ENCODE results near the gene PAX2. TPM values are rescaled to one million over a fixed set of nuclear protein-coding genes. Genes with fewer than 3 reads are reported as not detected.

The PAX2 gene
- total and polyA plus RNA-seq, 2 of the 13 experiments (the other 11 are each of a cell fraction or from before 2014, with no cell fraction given), result not detected

DNA sequence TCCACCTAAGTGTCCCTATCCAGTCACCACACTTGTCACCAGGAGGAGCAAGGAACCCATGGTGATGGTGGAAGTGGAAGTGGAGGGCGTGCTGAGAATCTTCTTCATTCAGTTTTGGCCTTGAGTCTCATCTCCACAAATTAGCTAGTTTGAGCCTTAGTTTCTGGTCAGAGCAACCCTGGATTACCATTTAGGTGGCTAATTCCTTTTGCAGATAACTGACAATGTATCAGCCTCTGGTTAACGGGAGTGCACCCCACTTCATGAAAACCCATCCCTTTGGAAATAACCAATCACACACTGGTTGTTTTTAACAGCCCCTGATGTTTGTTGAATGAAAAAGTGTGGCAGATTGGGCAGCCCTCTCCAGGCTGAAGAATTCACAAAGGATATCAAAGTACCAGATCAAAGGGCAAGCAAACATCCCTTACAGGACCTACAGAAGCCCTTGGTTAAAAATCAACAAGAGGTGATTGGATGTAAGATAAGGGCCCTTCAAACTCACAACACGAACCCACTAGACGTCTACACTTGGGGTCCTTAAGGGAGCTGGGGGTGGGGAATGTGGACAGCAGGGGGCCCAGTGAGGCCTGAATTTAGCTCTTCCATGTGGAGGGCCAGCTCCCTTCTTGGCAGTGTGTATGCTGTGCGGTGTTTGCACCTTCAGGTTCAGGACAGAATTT is 130.2 kb downstream of the PAX2 start (continued):
- TF ChIP-seq, protein P1, sequence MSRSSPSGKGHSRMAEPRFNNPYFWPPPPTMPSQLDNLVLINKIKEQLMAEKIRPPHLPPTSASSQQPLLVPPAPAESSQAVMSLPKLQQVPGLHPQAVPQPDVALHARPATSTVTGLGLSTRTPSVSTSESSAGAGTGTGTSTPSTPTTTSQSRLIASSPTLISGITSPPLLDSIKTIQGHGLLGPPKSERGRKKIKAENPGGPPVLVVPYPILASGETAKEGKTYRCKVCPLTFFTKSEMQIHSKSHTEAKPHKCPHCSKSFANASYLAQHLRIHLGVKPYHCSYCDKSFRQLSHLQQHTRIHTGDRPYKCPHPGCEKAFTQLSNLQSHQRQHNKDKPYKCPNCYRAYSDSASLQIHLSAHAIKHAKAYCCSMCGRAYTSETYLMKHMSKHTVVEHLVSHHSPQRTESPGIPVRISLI (CRISPR knock-in tag; IDR thresholded peaks at IDR 0.05; ENCODE audit: borderline replicate concordance), result no peak
- TF ChIP-seq ZNF724P (CRISPR knock-in tag; IDR thresholded peaks at IDR 0.05; ENCODE audit: borderline replicate concordance) (no peak), CAMTA2 (CRISPR knock-in tag; IDR thresholded peaks at IDR 0.05; ENCODE audit: borderline replicate concordance) (no peak), SETDB1 (CRISPR knock-in tag; IDR thresholded peaks at IDR 0.05; ENCODE audit: borderline replicate concordance) (no peak), DNMT3B (CRISPR knock-in tag; conservative IDR thresholded peaks at IDR 0.05) (no peak), SALL1 (CRISPR knock-in tag; IDR thresholded peaks at IDR 0.05) (0 out of 2 replicates have a peak, but pooled peaks have one; percentile 27), NFATC3 (CRISPR knock-in tag; IDR thresholded peaks at IDR 0.05) (0 out of 2 replicates have a peak, but pooled peaks have one; percentile 46), ZNF792 (CRISPR knock-in tag; IDR thresholded peaks at IDR 0.05) (peak; percentile 24; the same call in 1 of the 2 replicates), PAWR (CRISPR knock-in tag; IDR thresholded peaks at IDR 0.05; ENCODE audit: borderline replicate concordance) (no peak), ZNF672 (CRISPR knock-in tag; IDR thresholded peaks at IDR 0.05) (no peak), ZNF207 (IDR thresholded peaks at IDR 0.05; ENCODE audit: borderline replicate concordance) (no peak), CREM (IDR thresholded peaks at IDR 0.05) (peak; percentile 83), CREM (CRISPR knock-in tag; IDR thresholded peaks at IDR 0.05) (no peak)
- TF ChIP-seq, protein P2, sequence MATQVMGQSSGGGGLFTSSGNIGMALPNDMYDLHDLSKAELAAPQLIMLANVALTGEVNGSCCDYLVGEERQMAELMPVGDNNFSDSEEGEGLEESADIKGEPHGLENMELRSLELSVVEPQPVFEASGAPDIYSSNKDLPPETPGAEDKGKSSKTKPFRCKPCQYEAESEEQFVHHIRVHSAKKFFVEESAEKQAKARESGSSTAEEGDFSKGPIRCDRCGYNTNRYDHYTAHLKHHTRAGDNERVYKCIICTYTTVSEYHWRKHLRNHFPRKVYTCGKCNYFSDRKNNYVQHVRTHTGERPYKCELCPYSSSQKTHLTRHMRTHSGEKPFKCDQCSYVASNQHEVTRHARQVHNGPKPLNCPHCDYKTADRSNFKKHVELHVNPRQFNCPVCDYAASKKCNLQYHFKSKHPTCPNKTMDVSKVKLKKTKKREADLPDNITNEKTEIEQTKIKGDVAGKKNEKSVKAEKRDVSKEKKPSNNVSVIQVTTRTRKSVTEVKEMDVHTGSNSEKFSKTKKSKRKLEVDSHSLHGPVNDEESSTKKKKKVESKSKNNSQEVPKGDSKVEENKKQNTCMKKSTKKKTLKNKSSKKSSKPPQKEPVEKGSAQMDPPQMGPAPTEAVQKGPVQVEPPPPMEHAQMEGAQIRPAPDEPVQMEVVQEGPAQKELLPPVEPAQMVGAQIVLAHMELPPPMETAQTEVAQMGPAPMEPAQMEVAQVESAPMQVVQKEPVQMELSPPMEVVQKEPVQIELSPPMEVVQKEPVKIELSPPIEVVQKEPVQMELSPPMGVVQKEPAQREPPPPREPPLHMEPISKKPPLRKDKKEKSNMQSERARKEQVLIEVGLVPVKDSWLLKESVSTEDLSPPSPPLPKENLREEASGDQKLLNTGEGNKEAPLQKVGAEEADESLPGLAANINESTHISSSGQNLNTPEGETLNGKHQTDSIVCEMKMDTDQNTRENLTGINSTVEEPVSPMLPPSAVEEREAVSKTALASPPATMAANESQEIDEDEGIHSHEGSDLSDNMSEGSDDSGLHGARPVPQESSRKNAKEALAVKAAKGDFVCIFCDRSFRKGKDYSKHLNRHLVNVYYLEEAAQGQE (IDR thresholded peaks at IDR 0.05; ENCODE audit: borderline replicate concordance in 1 of 2, low read depth in 1 of 2, low read length in 2 of 2), result no peak
- TF ChIP-seq, protein P3, sequence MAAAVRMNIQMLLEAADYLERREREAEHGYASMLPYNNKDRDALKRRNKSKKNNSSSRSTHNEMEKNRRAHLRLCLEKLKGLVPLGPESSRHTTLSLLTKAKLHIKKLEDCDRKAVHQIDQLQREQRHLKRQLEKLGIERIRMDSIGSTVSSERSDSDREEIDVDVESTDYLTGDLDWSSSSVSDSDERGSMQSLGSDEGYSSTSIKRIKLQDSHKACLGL (CRISPR knock-in tag; IDR thresholded peaks at IDR 0.05), result no peak
- TF ChIP-seq, protein P4, sequence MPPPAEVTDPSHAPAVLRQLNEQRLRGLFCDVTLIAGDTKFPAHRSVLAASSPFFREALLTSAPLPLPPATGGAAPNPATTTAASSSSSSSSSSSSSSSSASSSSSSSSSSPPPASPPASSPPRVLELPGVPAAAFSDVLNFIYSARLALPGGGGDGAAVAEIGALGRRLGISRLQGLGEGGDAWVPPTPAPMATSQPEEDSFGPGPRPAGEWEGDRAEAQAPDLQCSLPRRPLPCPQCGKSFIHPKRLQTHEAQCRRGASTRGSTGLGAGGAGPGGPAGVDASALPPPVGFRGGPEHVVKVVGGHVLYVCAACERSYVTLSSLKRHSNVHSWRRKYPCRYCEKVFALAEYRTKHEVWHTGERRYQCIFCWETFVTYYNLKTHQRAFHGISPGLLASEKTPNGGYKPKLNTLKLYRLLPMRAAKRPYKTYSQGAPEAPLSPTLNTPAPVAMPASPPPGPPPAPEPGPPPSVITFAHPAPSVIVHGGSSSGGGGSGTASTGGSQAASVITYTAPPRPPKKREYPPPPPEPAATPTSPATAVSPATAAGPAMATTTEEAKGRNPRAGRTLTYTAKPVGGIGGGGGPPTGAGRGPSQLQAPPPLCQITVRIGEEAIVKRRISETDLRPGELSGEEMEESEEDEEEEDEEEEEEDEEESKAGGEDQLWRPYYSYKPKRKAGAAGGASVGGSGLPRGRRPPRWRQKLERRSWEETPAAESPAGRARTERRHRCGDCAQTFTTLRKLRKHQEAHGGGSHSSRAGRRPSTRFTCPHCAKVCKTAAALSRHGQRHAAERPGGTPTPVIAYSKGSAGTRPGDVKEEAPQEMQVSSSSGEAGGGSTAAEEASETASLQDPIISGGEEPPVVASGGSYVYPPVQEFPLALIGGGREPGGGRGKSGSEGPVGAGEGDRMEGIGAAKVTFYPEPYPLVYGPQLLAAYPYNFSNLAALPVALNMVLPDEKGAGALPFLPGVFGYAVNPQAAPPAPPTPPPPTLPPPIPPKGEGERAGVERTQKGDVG (CRISPR knock-in tag; IDR thresholded peaks at IDR 0.05; ENCODE audit: borderline replicate concordance), result no peak; the same call in 1 of the 2 replicates
- TF ChIP-seq, protein P5, sequence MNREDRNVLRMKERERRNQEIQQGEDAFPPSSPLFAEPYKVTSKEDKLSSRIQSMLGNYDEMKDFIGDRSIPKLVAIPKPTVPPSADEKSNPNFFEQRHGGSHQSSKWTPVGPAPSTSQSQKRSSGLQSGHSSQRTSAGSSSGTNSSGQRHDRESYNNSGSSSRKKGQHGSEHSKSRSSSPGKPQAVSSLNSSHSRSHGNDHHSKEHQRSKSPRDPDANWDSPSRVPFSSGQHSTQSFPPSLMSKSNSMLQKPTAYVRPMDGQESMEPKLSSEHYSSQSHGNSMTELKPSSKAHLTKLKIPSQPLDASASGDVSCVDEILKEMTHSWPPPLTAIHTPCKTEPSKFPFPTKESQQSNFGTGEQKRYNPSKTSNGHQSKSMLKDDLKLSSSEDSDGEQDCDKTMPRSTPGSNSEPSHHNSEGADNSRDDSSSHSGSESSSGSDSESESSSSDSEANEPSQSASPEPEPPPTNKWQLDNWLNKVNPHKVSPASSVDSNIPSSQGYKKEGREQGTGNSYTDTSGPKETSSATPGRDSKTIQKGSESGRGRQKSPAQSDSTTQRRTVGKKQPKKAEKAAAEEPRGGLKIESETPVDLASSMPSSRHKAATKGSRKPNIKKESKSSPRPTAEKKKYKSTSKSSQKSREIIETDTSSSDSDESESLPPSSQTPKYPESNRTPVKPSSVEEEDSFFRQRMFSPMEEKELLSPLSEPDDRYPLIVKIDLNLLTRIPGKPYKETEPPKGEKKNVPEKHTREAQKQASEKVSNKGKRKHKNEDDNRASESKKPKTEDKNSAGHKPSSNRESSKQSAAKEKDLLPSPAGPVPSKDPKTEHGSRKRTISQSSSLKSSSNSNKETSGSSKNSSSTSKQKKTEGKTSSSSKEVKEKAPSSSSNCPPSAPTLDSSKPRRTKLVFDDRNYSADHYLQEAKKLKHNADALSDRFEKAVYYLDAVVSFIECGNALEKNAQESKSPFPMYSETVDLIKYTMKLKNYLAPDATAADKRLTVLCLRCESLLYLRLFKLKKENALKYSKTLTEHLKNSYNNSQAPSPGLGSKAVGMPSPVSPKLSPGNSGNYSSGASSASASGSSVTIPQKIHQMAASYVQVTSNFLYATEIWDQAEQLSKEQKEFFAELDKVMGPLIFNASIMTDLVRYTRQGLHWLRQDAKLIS (CRISPR knock-in tag; IDR thresholded peaks at IDR 0.05), result no peak

Measured in HepG2 (cell line).